ENCODE data around the gene RGS5.

GRCh38 chr1:163115887-163116286 is 86.8 kb downstream of the RGS5 start:
- no peak for TF ChIP-seq CTCF (IDR thresholded peaks at IDR 0.05)
- TF ChIP-seq POLR2A (IDR thresholded peaks at IDR 0.05): no peak

Data from suprapubic skin (tissue), 3 donors.